AG09319 (cell line): ENCODE measurements around the gene TRAK1.

ENCODE experiments used
- DNase-seq: peaks from one replicate; pipeline ENCODE4 v3.0.0-alpha.2; 2010; ENCODE audit warnings: low read depth; ENCODE audit errors: extremely low read depth
- TF ChIP-seq, protein P1 (sequence below): IDR thresholded peaks from 2 replicates; pipeline ENCODE4 v1.5.1; 2011; ENCODE audit warnings: low read depth, mild to moderate bottlenecking, inconsistent platforms, low read length, moderate library complexity

The TRAK1 gene

DNA sequence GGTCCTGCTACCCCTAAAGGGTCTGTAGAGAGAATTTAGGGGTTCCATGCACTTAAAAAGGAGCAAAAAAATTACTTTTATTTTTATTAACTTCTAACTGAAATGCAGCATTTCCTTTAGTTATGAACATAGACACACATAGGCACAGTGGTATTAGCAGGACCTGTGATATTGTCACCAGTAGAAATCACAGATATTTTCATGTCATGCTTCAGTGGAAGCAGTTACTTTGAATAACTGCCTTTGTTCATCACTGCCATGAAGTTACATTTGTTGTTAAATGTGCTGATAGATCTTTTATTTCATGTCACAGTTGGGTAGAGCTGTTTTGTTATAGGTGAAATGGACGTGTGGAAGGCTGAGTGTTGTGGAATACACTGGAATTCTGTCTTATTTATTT is 37.4 kb downstream of the TRAK1 start:
- no peak for DNase-seq
- TF ChIP-seq, protein P1, sequence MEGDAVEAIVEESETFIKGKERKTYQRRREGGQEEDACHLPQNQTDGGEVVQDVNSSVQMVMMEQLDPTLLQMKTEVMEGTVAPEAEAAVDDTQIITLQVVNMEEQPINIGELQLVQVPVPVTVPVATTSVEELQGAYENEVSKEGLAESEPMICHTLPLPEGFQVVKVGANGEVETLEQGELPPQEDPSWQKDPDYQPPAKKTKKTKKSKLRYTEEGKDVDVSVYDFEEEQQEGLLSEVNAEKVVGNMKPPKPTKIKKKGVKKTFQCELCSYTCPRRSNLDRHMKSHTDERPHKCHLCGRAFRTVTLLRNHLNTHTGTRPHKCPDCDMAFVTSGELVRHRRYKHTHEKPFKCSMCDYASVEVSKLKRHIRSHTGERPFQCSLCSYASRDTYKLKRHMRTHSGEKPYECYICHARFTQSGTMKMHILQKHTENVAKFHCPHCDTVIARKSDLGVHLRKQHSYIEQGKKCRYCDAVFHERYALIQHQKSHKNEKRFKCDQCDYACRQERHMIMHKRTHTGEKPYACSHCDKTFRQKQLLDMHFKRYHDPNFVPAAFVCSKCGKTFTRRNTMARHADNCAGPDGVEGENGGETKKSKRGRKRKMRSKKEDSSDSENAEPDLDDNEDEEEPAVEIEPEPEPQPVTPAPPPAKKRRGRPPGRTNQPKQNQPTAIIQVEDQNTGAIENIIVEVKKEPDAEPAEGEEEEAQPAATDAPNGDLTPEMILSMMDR = no peak

DNA sequence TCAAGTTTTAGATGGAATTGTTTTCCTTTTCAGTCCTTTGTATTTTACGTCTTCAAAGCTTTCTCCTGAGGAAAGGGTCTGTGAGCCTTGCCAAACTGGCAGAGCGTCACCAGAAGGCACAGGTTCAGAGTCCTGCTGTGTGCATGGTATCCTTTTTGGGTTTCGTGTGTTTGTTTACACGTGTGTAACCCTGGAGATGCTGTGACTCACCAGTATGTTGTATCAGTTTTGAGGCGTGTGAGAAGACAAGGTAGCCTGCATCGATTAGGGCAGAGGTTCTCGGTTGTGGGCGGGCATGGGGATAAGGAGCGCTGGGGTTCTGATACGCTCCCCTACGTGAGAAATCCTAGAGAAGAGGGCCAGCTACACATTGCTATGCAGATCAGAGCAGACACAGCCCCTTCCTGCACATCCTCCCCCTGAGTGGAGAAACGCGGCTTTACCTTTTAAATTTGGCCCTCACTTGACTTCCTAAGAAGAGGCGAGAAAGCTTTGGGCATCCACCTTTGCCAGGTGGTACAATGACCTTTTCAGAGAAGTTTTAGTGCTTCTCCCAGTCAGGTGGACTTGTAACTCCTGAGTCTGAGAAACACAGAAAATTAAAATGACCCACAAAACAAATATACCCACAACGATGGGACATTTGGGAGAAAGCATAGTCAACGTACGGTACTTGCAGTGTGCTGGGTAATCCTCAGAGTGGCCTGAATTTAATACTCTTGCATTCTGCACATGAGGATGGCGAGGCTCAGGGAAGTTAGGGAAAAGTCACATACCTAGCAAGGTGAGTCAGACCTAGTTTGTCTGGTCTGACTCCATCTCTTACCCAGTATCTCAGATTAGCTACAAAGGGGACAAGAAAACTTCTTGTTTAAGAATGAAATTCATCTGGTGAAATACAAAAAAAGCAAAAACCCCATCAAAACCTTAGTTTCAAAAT is 38.1 kb downstream of the TRAK1 start:
- TF ChIP-seq, protein P1 = no peak

DNA sequence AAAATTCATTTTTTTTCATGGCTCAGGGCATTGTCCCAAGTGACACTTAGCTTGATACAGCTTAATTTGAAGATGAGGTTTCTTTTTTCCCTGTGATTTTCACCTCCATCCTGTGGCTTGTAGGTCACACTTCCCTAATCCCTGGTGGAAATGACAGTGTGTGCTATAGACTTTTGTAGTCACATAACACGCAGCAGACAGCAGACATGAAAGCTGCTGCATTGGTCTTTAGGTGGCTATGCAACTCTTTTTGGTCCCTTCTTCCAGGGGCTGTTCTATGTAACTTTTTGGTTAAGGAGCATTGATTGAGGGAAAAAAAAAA is 38.8 kb downstream of the TRAK1 start:
- TF ChIP-seq, protein P1 = no peak
- no peak for DNase-seq

More for the DNA sequence above, 38.1 kb downstream of the TRAK1 start:
- no peak for DNase-seq

DNA sequence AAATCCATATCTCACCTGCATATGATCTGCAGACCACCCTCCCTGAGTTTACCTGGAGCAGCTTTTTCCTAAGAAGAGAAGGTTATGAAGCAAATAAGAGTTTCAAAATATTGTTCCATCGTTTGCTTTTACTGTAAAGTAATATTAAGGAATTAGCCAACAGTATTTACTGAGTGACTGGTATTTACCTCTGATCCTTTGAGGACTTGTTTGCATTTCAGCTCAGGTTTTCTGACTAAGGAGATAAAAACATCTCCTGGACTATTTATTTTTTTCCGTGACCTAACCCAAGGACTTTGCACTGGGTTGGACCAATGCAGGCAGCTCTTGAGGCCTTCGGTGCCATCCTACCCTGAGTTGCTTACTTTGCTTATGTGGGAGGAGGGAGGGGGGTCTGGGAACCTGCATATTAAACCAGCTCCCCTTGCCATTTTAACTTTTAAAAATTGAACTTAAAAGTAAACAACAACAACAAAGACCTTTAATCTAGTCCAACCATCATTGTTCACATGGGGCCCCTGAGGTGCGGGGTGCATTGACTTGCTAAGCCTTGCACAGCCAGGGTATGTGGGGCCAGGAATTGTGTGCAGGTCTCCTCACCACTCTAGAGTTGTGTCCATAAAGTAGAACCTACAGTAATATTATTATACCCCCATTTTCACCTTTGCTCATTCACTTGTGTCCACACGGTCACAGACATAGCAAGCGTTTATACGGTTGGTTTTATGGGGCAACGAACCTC is 39.3 kb downstream of the TRAK1 start:
- no peak for DNase-seq
- TF ChIP-seq, protein P1 = no peak

DNA sequence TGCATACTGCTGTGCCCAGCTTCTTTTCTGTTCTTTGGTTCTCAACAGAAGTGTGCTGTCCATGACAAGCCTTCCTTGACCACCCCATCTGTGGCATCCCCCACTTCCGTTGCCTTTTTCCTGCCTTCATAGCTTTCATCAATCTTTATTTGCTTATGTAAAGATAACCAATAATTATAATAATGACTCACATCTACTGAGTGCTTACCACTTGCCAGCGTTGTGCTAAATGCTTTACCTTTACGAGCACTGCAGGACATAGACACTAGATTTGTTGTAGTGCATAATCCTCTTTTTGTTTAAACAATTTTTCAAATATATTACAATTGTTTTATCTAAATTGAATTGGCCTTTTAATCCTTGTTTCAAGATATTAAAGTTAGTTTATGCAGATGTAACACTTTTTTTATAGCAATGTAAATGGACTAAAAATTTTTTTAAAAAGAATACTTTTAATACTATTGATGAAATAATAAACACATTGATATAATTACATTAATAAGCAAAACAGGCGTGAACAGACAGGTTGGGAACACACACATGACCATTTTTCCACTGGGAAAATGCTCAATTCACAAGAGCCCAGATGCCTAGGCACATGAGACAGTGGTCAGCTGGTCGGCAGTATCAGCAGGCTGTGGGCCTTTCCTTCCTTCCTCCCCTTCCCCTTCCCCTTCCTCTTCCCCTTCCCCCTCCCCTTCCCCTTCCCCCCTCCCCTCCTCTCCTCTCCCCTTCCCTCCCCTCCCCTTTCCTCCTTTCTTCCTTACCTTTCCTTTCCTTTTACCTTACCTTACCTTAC is 42.5 kb downstream of the TRAK1 start:
- TF ChIP-seq, protein P1 = no peak
- DNase-seq = no peak

DNA sequence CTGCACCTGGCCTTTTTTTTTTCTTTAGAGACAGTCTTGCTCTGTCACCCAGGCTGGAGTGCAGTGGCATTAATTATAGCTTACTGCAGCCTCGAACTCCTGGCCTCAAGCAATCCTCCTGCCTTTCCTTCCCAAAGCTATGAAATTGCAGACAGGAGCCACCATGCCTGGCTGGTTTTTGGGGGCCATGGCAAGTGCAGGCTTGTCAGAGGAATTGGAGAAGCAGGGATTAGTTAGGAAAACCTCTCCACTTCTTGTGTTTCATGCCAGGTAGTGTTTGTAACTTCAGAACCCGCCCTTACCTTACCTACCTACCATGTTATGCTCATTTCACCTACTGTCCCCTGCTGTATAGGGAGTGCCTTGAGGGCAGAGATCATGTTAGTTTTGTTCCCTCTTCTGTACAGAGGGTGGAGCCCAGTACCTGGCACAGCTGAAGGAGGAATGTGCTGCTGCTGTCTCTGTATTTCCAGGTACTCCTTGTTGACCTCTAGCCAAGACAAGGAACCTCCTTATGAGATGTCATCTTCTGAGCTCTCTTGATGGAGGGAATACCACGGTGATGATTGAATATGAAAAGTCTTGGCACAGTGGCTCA is 43.8 kb downstream of the TRAK1 start:
- TF ChIP-seq, protein P1 = no peak
- DNase-seq = no peak
